UCSD-AML1 (cell line): Measurements from ENCODE around the gene CPOX.
"Not testable (repeated sequence)": the region's sequence is repeated elsewhere in the genome, so short reads cannot be mapped to it uniquely, and the experiment has no call there.

Source experiments
- DNase-seq: peaks from one replicate; lab custom pipeline; 2025; ENCODE audit not compliant: unreplicated experiment; lab: John Stamatoyannopoulos, UW

The CPOX gene

DNA sequence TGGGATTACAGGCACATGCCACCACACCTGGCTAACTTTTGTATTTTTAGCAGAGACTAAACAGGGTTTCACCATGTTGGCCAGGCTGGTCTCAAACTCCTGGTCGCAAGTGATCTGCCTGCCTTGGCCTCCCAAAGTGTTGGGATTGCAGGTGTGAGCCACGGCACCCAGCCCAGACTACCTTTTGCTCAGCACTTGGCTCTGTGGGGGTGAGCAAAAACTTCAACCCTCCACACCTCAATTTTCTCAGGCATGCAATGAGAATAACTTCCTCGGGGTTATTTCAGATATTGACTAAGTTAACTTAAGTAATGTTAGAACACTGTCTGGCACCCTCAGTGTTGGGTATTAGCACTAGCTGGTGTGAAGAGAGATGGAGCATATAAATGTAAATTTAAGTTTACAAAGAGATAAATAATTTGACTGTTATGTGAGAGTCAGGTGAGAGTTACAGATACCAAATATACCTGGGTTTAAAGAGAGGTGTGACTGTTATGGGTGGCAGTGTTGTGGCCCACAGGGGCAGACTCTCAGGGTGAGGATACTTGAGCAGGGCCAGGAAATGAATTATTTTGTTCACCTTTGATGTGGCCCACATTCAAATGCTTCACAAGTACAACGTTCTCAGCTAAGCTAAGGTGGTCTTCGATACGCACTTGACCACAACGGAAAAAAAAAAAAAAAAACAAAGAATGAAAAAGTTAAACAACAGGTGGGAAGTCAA lies 29.0 kb downstream of the CPOX start:
- DNase-seq = no peak

DNA sequence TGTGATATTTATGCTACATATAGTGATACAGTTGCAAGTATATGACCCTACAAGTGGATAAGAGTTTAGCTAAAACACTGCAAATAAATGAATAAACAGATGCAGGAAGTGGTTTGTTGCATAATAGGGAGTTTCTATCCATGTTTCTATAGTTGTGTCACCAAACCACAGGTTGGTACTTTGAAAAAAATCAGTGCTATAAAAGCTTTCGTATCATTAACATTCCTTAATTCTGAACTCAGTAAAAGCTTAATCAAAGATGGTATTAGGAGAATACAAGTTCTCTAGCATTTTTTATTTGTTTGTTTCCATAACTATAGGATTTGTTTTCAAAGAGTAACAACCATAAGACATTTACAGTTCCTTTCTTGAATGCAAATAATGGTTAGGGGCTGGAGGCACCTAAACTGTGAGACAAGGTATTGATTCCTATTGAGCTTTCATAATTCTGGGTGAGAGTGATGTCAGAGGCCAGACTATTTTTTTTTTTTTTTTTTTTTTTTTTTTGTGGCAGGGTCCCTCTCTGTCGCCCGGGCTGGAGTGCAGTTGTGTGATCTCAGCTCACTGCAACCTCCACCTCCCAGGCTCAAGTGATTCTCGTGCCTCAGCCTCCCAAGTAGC lies 29.6 kb downstream of the CPOX start:
- no peak for DNase-seq

DNA sequence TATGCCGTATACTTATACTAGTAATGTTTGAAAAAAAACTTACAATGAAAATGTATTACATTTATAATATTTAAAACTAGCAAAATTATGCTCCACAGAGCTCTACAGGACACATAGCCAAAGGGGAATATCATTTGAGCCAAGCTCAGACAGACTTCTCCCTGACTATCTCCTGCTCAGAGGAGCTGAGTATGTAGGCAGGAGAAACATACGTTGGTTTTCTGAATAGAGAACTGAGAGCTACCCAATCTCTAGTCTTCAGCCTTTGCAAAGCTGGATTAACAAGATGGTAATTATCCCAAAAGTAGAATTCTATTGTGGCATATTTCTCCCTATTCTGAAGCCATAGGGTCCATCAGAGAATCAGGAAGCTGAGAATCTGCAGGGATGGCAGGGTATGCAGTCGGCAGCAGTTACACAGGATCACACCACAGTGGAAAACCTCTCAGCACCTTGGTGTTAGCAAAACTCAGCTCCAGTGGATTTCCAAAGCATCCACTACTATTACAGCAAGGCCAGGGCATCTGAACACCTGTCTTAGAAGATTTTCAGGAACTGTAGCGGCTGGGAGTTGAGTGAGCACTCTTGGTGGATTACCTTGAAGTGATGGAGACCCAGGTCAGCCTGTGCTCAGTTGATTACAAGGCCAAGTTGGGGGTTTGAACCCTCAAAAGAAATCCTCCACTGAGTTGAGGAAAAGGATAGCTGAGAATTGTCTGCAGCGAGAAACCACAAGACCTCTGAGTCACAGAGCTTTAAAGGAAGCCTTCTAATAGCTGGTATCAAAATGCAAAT lies 31.5 kb downstream of the CPOX start:
- DNase-seq = peak; percentile 9

DNA sequence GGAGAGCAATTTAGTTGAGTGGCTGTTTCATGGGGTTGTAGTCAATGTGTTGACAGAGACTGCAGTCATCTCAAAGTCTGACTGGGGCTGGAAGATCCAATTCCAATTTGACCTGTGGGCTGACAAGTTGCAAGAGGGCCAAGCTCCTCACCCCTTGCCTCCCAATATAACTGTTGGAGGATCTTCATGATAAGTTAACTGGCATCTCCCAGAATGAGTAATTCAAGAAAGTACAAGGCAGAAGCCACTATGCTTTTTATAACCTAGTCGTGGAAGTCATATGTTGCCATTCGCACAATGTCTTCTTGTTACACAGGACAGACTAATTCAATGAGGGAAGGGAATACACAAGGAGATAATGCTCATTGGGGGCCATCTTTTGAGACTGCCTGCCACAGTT lies 32.5 kb downstream of the CPOX start:
- no peak for DNase-seq

DNA sequence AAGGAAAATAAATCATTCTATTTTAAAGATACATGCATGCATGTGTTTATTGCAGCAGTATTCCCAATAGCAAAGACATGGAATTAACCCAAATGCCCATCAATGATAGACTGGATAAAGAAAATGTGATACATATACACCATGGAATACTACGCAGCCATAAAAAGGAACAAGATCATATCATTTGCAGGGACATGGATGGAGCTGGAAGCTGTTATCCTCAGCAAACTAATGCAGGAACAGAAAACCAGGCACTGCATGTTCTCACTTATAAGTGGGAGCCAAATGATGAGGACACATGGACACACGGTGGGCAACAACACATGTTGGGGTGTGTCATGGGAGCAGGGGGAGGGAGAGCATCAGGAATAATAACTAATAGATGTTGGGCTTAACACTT lies 33.6 kb downstream of the CPOX start:
- DNase-seq = not testable (repeated sequence)

DNA sequence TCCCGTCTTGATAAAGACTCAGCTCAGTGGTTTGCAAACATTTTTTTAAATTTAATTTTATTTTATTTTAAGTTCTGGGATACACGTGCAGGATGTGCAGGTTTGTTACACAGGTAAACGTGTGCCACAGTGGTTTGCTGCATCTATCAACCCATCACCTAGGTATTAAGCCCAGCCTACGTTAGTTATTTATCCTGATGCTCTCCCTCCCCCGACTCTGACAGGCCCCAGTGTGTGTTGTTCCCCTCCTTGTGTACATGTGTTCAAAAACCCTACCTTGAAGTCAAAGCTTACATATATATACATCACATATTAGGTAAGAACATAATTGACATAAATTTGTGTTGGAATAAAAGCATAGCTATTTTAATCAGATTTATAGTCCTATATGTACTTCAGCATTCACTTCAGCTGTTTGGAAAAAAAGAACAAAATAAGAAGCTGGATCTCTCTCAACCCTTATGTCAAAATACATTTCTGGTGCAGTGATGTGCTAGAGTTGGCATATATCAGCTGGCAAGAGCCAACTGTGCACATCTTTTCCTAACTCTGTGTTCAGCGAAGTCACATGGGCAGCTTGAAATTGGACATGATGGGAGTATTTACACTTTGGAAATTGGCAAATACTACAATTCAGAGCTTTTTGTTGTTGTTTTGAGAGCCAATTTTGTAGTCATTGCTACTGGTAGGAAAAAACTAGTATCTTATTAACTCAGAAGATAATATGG lies 35.1 kb downstream of the CPOX start:
- no peak for DNase-seq

DNA sequence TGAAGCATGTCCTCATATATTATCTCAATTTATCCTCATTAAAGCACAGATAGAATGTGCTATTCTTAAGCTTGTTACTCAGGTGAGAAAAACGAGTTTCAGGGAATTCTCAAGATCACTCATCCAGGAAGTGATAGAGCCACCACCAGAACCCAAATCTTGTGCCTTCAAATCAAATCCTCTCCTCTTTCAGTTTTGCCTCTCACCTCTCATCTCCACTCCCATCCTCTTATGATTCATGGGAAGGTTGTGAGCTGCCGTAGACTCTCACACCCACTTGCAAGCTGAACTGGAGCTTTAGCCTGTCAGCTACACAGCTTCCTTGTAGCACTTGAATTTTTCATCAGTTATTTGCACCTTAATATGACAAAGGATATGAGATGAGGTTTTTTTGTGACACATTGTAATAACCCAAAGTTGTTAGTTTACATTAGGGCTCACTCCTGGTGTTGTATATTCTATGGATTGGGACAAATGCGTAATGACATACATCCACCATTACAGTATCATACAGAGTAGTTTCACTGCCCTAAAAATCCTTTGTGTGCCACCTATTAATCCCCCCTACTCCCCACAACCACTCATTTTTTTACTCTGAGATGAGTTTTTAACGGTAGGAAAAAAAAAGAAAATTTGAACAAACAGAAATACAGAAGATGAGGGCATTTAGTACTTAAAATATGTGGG lies 35.9 kb downstream of the CPOX start:
- no peak for DNase-seq

DNA sequence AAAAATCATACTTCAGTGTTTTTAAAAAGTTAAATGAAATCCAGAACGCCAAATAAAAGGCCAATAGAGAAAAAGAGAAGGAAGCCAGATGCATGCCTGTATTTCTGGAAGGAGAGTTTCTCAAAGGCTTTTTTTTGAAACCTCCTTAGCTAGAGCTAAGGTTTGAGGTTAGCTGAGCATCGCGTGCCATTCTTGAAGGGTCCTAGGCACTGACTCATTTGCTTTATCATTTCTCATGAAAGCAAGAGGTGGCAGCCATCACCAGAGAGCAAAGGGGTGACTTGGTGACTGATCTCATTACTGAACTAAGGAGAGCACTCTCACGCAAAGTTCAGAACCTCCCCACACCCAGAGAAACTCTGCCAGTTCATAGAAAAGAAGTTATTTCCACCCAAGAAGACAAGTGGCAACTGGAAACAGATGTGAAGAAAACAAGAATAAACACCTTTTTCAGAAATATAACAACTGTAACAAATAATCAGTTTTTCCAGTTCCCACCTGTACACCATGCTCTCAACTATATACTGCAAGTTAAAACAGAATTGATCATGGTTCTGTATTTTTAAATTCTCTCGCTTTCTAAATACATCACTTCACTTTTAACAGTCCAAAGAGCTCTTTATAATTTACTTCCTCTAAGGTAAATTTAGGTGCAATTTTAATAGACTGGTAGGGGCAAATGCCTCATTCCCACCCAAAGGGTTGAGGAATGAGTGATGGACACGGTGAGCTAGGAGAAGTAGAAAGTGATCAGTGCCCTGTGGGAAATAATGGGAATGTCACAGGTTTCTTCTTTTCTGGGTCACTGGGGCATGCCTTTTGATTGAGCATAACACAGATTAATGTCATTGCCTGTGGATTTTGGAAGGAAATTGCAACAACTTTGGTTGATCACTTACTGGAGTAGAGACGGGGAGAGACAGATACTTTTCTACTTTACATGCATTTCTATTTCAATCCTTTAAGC lies 37.0 kb downstream of the CPOX start:
- peak; percentile 15 for DNase-seq

DNA sequence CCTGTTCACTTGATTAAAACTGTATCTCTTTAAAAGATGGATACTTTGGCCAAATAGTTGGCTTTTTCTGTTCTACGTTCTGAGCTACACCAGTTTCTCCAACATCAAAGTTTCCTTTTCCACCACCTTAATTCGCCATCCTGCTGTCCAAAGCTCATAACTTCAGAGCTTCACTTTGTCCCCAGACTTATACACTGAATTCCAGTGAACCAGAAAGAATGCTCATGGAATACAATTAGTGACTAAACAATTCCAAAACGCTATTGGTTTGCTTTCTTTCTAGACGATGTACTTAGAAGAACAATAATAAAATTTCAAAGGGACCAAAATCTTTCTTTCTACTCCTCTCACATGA lies 38.4 kb downstream of the CPOX start:
- no peak for DNase-seq

DNA sequence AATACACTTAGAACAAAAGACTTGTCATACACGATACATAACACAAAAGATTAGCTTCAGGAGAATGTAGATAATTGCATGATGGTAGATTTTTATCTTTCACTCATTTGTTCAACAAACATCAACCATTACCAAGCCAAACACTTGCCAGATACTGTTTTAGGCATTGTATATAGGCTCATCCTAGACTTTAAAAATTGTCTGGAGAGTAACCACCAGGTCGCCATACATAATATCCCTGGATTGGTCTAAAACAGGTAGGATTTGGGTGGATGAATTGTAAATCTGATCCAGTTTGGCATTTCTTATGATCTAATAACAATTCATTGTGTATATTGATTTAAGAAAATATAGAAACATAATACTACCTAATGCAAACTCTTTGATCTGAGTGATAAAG lies 38.8 kb downstream of the CPOX start:
- no peak for DNase-seq

DNA sequence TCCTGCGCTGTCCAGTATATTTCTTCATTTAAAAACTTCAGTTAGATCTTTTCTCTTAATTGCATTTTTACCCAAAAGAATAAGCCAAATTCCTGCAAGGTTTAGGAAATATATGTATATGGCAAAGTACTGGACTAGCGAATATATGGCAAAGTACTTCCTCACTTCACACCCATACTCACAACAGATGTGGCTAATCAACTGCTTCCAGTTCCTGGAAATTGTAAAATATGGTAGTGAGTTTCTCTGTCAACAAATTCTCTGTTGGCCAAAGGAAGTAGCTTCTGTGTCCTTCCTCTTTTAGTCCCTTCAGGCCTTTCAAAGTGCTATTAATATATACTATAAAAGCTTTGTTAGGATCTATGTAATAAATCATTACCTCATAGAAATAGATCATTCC lies 39.7 kb downstream of the CPOX start:
- no peak for DNase-seq

DNA sequence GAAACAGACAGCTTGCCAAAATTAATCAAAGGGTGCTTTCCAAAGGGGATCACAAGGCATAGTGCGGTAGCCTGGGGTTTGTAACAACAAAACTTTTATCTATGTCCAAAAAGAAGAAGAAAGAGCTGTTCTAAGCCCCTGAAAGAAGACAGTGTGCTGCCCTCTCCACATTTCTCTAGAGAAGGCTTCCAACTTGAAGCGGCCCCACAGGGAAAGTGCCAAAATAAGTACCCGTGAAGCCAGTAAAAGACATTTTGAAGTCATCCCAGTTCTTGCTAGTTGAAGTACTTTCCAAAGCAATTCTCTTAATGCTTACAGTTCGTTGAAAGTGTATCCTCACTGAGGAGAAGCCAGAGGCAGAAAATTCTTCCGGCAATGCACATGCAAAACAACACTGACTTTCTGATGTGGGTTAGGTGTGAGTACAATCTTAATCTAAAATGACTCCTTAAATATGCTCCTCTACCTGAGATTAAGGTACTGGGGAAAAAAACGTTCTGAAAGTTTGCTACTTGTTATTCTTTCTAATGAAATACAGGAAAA lies 40.3 kb downstream of the CPOX start:
- DNase-seq = no peak

DNA sequence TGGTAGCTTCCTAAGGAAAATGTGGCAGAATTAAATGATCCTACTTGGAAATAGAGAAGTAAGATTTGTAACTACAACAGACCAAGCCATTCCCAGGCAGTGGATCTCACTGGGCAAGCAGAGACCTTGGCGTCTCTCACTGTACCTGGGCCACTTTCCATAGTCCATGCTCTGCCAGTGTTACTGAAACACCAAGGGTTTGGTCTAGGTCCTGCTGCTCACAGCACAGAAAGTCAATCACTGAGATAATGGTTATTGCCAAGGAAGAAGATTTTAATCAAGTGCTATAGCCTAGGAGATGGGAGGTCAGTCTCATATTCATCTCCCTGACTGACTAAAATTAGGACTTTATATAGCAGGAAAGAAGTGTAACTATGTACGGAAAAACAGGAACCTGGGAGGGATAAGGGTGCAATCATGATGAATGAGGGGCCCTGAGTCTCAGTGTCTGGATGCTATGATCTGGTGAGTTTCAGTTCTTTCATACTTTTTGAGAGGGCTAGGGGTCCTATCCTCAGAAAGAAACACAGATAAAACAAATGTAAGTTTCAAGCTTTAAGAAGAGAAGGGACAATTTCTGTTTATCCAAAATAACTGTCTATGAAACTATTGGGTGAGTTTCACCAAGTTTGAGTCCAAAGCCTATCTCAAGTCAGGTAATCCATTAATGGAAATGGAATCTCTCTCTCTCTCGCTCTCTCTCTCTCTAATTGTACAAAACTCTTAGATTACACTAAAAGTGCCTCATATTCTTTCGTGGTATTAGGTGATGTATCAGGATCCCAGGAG lies 41.0 kb downstream of the CPOX start:
- DNase-seq = no peak

DNA sequence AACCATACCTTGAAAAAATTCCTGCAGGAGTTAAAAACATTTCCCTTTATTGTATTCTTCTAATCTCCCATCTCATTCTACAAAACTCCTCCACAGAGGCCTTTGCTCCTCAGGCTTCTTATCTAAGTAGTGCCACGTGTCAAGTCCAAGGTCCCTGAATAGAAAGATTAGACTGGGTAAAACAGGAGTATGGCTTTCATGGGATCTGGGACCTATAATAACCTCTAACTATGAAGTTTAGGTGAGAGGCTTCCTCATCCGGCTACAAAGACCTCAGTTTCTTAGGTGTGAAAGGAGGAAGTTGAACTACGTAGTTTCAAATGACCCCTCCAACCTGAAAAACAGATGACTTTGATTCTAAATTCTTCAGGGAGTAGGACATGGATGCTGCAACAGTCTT lies 41.7 kb downstream of the CPOX start:
- DNase-seq = no peak

DNA sequence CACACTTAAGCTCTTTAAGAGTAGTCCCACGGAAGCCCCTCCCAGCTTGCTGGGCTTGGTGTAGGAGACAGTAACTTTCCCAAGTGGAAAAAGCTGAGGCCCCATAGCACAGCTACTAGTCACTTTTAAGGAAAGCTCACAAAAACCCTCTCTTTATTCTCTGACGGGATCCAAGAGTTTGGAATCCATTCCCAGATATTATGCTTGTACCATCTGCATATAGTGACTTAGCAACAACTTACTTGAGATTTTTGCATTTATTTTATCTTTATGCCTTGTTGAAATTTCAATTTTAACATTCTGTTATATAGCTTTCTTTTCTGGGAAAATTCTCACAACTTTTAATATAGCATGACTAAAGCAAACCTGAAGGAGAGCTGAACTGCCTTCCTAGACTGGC lies 42.2 kb downstream of the CPOX start:
- DNase-seq = no peak

DNA sequence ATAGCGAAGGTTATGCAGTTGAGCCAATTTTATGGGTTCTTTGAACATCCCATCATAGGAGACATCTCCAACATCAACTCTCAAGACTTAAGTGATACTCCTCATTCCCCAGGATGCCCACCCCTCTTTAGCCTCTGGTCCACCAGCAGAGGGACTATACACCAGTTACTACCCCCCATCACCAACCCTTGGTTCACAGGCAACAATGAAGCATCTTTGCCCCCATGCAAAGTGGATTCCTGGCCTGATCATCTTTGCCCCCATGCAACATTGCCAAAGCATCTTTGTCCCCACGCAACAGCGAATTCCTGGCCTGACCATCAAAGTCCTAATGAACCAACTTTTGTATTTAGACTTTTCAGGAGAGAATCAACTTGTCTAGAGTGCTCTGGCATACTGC lies 42.6 kb downstream of the CPOX start:
- DNase-seq = no peak

DNA sequence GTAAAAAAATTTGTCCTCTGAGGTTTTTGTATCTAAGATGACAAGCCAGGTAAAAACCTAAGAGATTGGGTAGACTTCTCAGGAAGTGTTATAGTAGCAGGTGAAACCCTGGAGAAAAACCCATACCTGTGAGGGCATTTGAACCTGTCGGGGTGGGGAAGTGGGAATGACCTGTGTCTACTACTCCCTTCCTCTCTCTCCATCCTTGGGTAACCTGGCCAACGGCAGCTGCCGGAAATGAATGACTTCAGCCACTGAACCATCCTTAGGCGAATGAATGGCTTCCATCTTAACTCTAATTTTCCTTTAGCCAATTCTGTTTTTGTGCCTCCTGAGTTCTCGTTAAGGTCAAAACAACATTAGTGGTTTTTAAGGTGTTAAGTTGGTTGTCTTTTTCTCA lies 44.9 kb downstream of the CPOX start:
- no peak for DNase-seq

DNA sequence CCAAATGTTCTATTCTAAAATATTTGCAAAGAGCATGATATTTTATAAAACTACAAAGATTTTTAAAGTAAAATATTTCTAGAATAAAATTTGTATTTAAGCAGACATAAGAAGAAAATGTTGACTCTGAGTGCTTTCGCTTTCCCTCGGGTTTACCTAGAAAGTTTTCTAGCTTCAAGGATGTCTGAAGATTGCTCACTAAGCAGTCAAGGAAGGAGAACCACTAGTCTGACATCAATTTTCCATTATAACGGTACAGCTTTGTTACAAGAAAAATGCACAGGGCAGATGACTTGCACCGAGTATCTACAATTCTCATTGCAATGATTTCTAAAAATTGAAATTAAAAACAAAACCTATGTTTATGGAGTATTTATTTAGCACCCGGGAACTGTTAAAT lies 47.5 kb downstream of the CPOX start:
- DNase-seq = no peak

DNA sequence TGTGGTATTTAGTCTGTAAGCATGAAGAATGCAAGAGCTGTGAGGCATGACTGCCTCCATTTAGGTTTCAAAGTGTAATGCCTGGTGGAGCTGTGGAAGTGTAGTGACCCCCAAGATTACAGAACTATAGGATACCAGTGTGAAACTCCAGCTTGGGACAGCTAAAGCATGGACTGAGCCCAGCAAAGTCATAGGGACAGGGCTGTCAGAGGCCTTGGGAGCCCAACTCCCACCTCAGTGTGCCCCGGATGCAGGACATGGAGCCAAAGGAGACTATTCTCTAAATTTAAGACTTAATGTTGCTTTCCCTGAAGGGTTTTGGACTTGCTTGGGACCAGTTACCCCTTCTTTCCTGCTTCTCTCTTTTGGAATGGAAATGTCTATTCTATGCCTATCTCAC lies 50.8 kb downstream of the CPOX start:
- no peak for DNase-seq
